HUES48 (cell line): ENCODE measurements around the gene LHX3.

ENCODE experiments used
- H3K27ac ChIP-seq: one replicate; pipeline ENCODE4 v1.7.0; 2013; ENCODE audit warnings: low read depth, low read length, inconsistent platforms
- H3K27me3 ChIP-seq: 2 replicates; pipeline ENCODE4 v1.6.1; 2013; ENCODE audit warnings: mild to moderate bottlenecking, low read length; ENCODE audit not compliant: control insufficient read depth, insufficient read depth
- H3K36me3 ChIP-seq: 2 replicates; pipeline ENCODE4 v1.6.1; 2013; ENCODE audit warnings: low read length; ENCODE audit not compliant: control insufficient read depth, insufficient read depth
- H3K4me1 ChIP-seq: 2 replicates; pipeline ENCODE4 v1.6.1; 2013; ENCODE audit warnings: mild to moderate bottlenecking, low read length; ENCODE audit not compliant: control insufficient read depth, insufficient read depth
- H3K4me3 ChIP-seq: 2 replicates; pipeline ENCODE4 v1.5.1; 2013; ENCODE audit warnings: mild to moderate bottlenecking, low read depth, low read length
- H3K9ac ChIP-seq: 2 replicates; pipeline ENCODE4 v1.6.1; 2013; ENCODE audit warnings: mild to moderate bottlenecking, low read depth, low read length, moderate library complexity
- H3K9me3 ChIP-seq: 2 replicates; pipeline ENCODE4 v1.6.1; 2013; ENCODE audit warnings: low read length; ENCODE audit not compliant: control insufficient read depth, insufficient read depth

The LHX3 gene

DNA sequence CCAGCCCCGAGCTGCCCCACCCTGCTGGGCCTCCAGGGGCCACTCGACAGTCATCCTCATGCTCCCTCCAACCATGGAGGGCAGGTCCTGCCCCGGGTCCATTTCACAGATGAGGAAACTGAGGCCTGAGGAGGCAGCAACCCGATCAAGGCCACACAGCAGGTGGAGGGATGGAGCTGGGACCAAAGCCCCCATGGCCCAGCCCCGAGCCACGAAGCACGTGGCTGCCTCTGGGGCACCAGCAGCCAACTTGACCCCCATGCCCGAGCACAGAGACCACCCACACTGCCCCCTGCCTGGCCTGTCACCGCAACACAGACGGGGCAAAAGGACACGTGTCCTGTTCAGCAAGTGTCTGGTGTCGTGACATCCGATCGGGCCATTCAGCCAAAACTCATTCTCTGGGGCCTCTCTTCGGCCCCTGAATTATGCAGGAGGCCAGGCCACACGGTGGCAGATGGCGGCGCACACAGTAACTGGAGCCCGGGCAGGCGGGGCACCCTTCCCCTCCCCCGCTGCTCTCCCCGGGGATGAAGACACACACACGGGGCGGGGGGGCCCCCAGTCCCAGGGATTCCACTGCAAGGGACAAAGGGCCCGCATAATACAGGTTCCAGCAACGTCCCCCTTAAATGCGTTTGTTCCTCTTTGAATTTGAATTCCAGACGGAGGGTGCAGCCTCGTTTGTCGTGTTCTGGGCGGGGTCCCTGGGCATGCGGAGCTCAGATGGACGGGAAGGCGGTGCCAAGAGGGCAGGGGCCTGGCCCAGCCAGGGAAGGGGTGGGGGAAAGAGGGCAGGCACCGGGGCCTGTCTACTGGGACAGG lies 56.8 kb downstream of the LHX3 start:
- H3K4me1 ChIP-seq = peaks cover 25% of the 10 kb centered on the region
- no peak overlapping the region for H3K9ac ChIP-seq
- H3K9me3 ChIP-seq = no peaks in the 10 kb centered on the region
- H3K27ac ChIP-seq = no peak overlapping the region
- peaks cover 9% of the 10 kb centered on the region for H3K27me3 ChIP-seq
- H3K4me3 ChIP-seq = no peak overlapping the region
- no peaks in the 10 kb centered on the region for H3K36me3 ChIP-seq

DNA sequence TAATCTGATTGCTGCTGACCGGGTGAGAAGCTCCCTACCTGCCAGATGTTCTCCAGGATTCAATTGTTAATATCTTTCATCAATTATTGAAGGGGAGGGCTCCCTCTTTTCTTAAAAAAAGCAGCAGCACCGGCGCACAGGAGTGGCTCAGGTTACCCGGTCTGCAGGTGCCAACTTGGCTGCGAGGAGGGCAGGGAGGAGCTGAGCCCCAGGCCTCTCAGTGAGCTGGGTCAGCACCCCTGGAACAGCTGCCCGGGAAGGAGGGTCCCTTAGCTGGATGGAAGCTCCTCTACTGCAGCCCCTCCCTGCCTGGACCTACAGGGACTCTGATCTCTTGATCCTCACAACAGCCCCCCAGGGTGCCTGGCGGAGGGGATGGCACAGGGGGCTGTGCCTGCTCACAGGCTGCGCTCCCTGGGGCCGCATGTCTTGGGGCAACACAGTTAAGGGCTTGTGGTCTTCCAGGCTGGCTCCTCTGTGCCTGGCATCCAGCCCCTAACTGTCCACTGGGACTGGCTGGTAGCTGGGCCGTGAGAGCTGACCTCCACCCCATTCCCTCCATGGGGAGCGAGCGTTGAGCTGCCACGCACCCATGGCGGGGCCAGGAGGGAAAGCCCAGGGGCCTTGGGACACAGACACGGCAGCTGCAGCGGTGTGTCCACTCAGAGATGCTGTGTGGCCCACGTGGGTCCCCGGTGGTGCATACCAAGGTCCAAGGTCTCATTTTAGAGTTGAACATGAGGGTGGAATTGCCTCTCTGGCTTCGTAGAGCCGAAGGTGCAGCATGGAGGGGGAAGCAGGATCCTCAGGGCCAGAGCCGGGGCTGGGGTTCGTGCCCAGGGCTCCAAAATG lies 57.7 kb downstream of the LHX3 start:
- no peak overlapping the region for H3K27ac ChIP-seq
- H3K9ac ChIP-seq = no peak overlapping the region
- no peaks in the 10 kb centered on the region for H3K9me3 ChIP-seq
- H3K4me1 ChIP-seq = peaks cover 32% of the 10 kb centered on the region
- no peaks in the 10 kb centered on the region for H3K36me3 ChIP-seq
- H3K4me3 ChIP-seq = no peak overlapping the region
- peaks cover 9% of the 10 kb centered on the region for H3K27me3 ChIP-seq
